ENCODE data around the gene ANXA6. TPM values are rescaled to one million over a fixed set of nuclear protein-coding genes. Genes with fewer than 3 reads are reported as not detected.

Gene ANXA6
- total and polyA plus RNA-seq, 2 of the 4 experiments (the other 2 are of a cell fraction) = 355 to 610 TPM

- Histone ChIP-seq H3K14ac (replicated peaks; ENCODE audit: low read depth, low read length) (no peak overlapping the region), H3K27ac (ENCODE audit: insufficient read depth, low read length) (no peak overlapping the region), H3K23ac (ENCODE audit: low read depth, low read length) (no peak overlapping the region), H3K56ac (ENCODE audit: extremely low read depth, insufficient read depth, low read length) (no peak overlapping the region), H4K8ac (ENCODE audit: low read depth in 2 of 2, low read length in 2 of 2) (no peak overlapping the region), H3K9me3 (ENCODE audit: control insufficient read depth, insufficient read depth, low read length) (no peaks in the 10 kb centered on the region), H3K9me1 (ENCODE audit: insufficient read depth, low read length) (no peaks in the 10 kb centered on the region; the same call in 1 of the 2 replicates), H3K36me3 (ENCODE audit: control insufficient read depth, insufficient read depth, low read length) (peaks cover 83% of the 10 kb centered on the region), H2BK20ac (ENCODE audit: low read depth, low read length) (no peak overlapping the region), H4K5ac (ENCODE audit: low read depth, low read length) (no peak overlapping the region), H3K18ac (ENCODE audit: low read depth, low read length) (no peak overlapping the region), H4K20me1 (ENCODE audit: insufficient read depth, low read length) (peaks cover 47% of the 10 kb centered on the region), H2AK9ac (replicated peaks; ENCODE audit: low read depth, low read length, poor library complexity) (no peak overlapping the region), H3K9ac (ENCODE audit: low read depth, low read length) (no peak overlapping the region), H3K4me3 (ENCODE audit: insufficient read depth, low read depth, low read length) (no peak overlapping the region), H2AFZ (replicated peaks; ENCODE audit: low read length, poor library complexity) (no peak overlapping the region), H3K4me1 (ENCODE audit: control insufficient read depth, insufficient read depth, low read length) (peaks cover 2% of the 10 kb centered on the region; the same call in 1 of the 2 replicates), H3K79me1 (ENCODE audit: low read depth in 1 of 2, low read length in 2 of 2) (peaks cover 9 to 60% of the 10 kb centered on the region in 2 experiments; a peak in 2 of 4 replicates), H2BK5ac (ENCODE audit: low read depth, low read length, poor library complexity, severe bottlenecking) (no peak overlapping the region), H4K91ac (ENCODE audit: insufficient read depth, low read depth, low read length) (no peak overlapping the region), H3K4ac (ENCODE audit: low read depth, low read length) (no peak overlapping the region), H2AK5ac (ENCODE audit: low read depth, low read length) (no peak overlapping the region), H3K27me3 (ENCODE audit: control insufficient read depth, insufficient read depth, low read length) (no peaks in the 10 kb centered on the region), H2BK120ac (ENCODE audit: low read depth, low read length) (no peak overlapping the region), H2BK15ac (ENCODE audit: low read depth, low read length) (no peak overlapping the region), H3K4me2 (ENCODE audit: low read depth, low read length) (no peak overlapping the region)
- intact Hi-C loops (cut with micrococcal nuclease) = no loop called here
- ATAC-seq (ENCODE audit: low read depth) (no peak), DNase-seq (no peak)
- dilution Hi-C loops (cut with HindIII; ENCODE audit: low sequenced_read_pairs, unreplicated experiment) = no loop called here
- no TSS peak for BruUV-seq (replicated peaks)
- ChIA-PET POLR2A (ENCODE audit: unreplicated experiment) (no interaction called here), CTCF (interaction anchor here (0.6 to 0.9 kb wide), 3 partner anchors 44 to 70 kb away, joined by 3 read pairs; no protein-coding TSS in a partner anchor)
- in situ Hi-C loops (cut with MboI; ENCODE audit: low sequenced_read_pairs) = loop anchor here (5.0 kb wide), 1 partner anchor 116 kb away; no protein-coding TSS in a partner anchor
- WGBS, 2 experiments (ENCODE audit: extremely low coverage in 2 of 2, insufficient read length in 1 of 2) = 67% methylated on average over 2 of the region's 5 CpGs; no CpG with 5 or more reads in 1 of the 2 experiments
- TF ChIP-seq MAFK (IDR thresholded peaks at IDR 0.05; ENCODE audit: low read depth, low read length) (no peak), FOS (IDR thresholded peaks at IDR 0.05; ENCODE audit: low read depth, low read length) (no peak), RAD21 (IDR thresholded peaks at IDR 0.05; ENCODE audit: low read length) (no peak)
These were observed 35.9 kb downstream of the ANXA6 start for GRCh38 chr5:151121665-151122064.

All from IMR-90 (cell line).